MCF 10A (cell line): ENCODE data around the gene FOXO3. TPM values are rescaled to one million over a fixed set of nuclear protein-coding genes. Genes with fewer than 3 reads are reported as not detected.
A peak's percentile ranks its signal among the peaks of the same experiment; 100 is the strongest.

ENCODE experiments used
- BruUV-seq: library from RNA; stranded (reverse); fragments of 400-500 nt; replicated peaks from 2 replicates; lab custom pipeline; 2021; lab: Mats Ljungman, UMichigan
- CTCF ChIA-PET: fragments of 300-600 bp; sonication (Branson Sonifier 250); formaldehyde crosslinking; extraction: SDS; loops from one replicate; lab custom pipeline; 2021; ENCODE audit warnings: antibody characterized with exemption, inconsistent platforms; lab: Yijun Ruan, JAX
- POLR2A ChIA-PET: fragments of 300-600, 350-650 bp; sonication (Branson Sonifier 250); formaldehyde crosslinking; extraction: SDS; loops from one replicate; lab custom pipeline; 2020; ENCODE audit warnings: antibody characterized with exemption, inconsistent platforms; lab: Yijun Ruan, JAX
- DNase-seq: peaks from one replicate; pipeline ENCODE4 v3.0.0-alpha.2; 2018; ENCODE audit not compliant: unreplicated experiment
- H3K27ac Mint-ChIP-seq: one replicate; pipeline ENCODE4 v1.8.0; 2022; ENCODE audit warnings: mild to moderate bottlenecking, low read depth, mixed read lengths; ENCODE audit not compliant: unreplicated experiment
- H3K27me3 Mint-ChIP-seq: one replicate; pipeline ENCODE4 v1.8.0; 2022; ENCODE audit warnings: mixed read lengths; ENCODE audit not compliant: insufficient read depth, unreplicated experiment
- H3K36me3 Mint-ChIP-seq: one replicate; pipeline ENCODE4 v1.8.0; 2022; ENCODE audit warnings: mild to moderate bottlenecking, moderate library complexity, mixed read lengths; ENCODE audit not compliant: insufficient read depth, unreplicated experiment
- H3K4me1 Mint-ChIP-seq: one replicate; pipeline ENCODE4 v1.8.0; 2022; ENCODE audit warnings: mixed read lengths; ENCODE audit not compliant: insufficient read depth, unreplicated experiment
- H3K4me3 Mint-ChIP-seq: one replicate; pipeline ENCODE4 v1.8.0; 2022; ENCODE audit warnings: mild to moderate bottlenecking, moderate library complexity, mixed read lengths; ENCODE audit not compliant: unreplicated experiment
- H3K9me3 Mint-ChIP-seq: one replicate; pipeline ENCODE4 v1.8.0; 2022; ENCODE audit warnings: mixed read lengths; ENCODE audit not compliant: unreplicated experiment
- intact Hi-C: fragments of 100-400 bp; cut with micrococcal nuclease; formaldehyde crosslinking; loops from 2 replicates; pipeline ENCODE4 v1.14.1; 2022
- total RNA-seq: library from RNA; stranded (reverse); gene quantifications from 2 replicates; pipeline ENCODE4 v1.2.3, GENCODE V29; 2022
- TF ChIP-seq, protein P1 (sequence below): fragments of 200-600 bp; IDR thresholded peaks from one replicate; pipeline ENCODE4 v1.8.0; 2022; ENCODE audit warnings: antibody characterized with exemption, mild to moderate bottlenecking; ENCODE audit not compliant: unreplicated experiment

FOXO3 gene
- total RNA-seq, 1 experiment from 2014 or later: 53.0 TPM

DNA sequence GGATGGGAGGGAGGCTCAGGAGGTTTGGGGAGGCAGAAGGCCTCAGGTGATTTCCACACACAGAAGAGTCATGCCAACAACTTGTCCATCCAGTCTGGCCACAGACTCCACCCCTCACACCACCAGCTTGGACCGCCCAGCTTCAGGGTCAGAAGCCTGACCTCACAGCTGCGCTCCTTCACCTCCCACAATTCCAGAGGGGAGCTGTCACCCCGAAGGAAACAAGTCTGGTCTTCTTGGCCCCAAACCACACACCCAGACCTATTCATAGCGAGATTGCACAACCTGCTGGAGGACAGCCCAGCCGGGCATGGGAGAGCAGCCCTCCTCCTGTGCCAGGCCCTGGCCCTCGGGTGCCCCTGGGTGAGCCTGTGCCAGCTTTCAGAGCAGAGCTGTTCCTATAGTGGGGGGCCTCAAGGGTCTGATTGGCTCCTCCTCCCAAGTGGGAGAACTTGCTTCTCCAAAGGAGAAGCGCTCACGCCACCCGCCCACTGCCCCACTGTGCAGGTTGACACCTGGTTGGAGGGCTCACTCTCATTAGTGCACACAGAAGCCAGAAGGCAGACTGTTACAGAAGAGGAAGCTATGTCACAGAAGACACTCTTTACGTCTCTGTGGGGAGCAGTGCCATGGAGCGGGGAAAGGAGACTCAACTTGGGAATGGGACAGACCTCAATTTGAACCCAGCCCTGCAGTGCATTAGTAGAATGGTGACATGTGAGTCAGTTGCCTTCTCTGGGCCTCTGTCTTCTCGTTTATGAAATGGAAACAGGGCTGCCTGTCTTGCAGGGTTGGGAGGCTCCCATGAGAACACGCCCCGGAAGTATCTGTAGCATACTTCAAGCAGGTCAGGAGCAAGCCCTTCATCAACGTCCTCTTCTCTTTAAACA lies 128.8 kb downstream of the FOXO3 start:
- intact Hi-C loops: loop anchor here (1.0 to 2.0 kb wide), 4 partner anchors 93 to 207 kb away; no protein-coding TSS in a partner anchor
- Mint-ChIP-seq H3K4me1 (peaks cover 51% of the 10 kb centered on the region), H3K36me3 (peaks cover 93% of the 10 kb centered on the region), H3K9me3 (no peaks in the 10 kb centered on the region), H3K4me3 (peak overlapping the region; percentile 32), H3K27ac (peak overlapping the region; percentile 73), H3K27me3 (no peaks in the 10 kb centered on the region)
- POLR2A ChIA-PET: interaction anchor here (0.6 to 3.1 kb wide), 23 partner anchors 11 to 405 kb away, joined by 3 to 19 read pairs (median 4); partner anchors contain the start of genes FOXO3 and SESN1
- no TSS peak for BruUV-seq
- TF ChIP-seq, protein P1, sequence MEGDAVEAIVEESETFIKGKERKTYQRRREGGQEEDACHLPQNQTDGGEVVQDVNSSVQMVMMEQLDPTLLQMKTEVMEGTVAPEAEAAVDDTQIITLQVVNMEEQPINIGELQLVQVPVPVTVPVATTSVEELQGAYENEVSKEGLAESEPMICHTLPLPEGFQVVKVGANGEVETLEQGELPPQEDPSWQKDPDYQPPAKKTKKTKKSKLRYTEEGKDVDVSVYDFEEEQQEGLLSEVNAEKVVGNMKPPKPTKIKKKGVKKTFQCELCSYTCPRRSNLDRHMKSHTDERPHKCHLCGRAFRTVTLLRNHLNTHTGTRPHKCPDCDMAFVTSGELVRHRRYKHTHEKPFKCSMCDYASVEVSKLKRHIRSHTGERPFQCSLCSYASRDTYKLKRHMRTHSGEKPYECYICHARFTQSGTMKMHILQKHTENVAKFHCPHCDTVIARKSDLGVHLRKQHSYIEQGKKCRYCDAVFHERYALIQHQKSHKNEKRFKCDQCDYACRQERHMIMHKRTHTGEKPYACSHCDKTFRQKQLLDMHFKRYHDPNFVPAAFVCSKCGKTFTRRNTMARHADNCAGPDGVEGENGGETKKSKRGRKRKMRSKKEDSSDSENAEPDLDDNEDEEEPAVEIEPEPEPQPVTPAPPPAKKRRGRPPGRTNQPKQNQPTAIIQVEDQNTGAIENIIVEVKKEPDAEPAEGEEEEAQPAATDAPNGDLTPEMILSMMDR: no peak
- DNase-seq: peak; percentile 100
- CTCF ChIA-PET: interaction anchor here (0.8 to 1.3 kb wide), 5 partner anchors 15 to 56 kb away, joined by 3 to 6 read pairs (median 4); no protein-coding TSS in a partner anchor

DNA sequence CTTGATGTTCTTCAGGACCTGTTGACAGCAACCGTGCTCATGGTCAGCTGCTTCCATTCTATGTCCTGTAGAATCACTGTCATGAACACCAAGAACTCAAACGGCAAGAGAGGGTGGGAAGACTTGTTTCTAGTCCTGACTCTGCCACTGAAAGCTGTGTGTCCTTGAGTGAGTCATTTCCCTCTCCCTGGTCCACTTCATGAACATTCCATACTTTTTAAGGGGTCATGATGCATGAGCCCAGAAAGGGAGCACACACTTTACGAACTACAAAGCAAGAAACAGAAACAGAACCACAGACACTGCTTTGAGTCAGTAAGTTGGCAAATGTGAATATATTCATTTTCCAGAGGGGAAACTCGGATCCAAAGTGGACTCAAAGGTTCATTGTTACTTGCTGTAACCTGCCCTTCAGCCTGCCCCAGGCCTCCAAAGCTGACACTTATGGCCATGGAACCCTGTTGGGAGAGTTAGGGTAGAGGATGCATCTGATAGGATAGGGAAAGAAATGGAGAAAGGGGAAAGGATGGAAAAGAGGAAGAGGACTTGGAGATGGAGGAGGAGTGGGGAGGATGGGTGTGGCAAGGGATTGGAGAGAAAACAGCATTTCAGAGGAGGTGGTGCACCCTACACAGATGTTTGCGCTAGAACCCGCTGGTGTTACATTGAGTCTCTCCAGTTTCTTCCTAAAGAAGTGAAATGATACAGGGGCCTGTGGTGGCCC lies 129.8 kb downstream of the FOXO3 start:
- DNase-seq: peak; percentile 33
- CTCF ChIA-PET: interaction anchor here (0.6 to 1.3 kb wide), 4 partner anchors 8 to 90 kb away, joined by 3 to 4 read pairs (median 3); no protein-coding TSS in a partner anchor
- H3K27me3 Mint-ChIP-seq: no peaks in the 10 kb centered on the region
- H3K9me3 Mint-ChIP-seq: no peaks in the 10 kb centered on the region
- intact Hi-C loops: no loop called here
- H3K4me1 Mint-ChIP-seq: peaks cover 56% of the 10 kb centered on the region
- BruUV-seq: no TSS peak
- H3K36me3 Mint-ChIP-seq: peaks cover 90% of the 10 kb centered on the region
- H3K27ac Mint-ChIP-seq: peak overlapping the region; percentile 21
- TF ChIP-seq, protein P1: no peak
- no peak overlapping the region for H3K4me3 Mint-ChIP-seq
- POLR2A ChIA-PET: interaction anchor here (0.8 to 3.1 kb wide), 11 partner anchors 19 to 404 kb away, joined by 3 to 19 read pairs (median 4); partner anchors contain the start of genes FOXO3 and SESN1

DNA sequence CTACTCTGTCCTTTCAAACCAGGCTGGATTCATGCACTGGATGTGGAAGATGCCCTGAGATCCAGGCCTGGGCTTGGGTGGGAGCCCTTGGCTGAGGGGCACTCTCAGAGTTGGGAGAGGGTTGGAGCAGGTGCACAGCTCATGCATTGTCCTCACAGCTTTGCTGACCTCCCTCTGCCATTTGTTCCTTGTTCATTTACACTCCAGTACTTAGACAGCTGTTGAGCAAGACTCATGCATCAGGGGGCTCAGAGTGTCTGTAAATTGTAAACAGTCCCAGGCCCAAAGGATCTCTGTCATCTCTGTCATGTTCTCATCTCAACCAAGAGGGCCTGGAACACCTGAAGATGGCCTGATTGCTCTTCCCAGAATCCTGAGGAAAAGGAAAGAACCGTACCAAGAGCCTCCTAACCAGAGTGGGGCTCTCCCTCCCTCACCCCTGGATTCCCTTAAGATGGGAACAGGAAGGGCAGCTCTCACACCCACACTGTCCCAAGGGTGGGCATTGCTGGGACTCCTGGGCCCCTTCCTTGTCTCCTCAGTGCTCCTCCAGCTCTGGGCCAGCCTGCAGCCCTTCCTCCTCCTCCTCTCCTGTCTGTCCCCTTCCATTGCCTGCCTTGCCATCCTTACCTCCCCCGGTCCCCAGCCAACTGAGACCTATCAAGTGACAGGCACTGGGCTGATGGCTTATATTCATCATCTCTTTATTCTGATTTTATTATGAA lies 132.9 kb downstream of the FOXO3 start:
- no peak for DNase-seq
- BruUV-seq: no TSS peak
- peaks cover 35% of the 10 kb centered on the region for H3K4me1 Mint-ChIP-seq

More for the DNA sequence above, 132.9 kb downstream of the FOXO3 start:
- no peaks in the 10 kb centered on the region for H3K9me3 Mint-ChIP-seq
- intact Hi-C loops: no loop called here
- no peak overlapping the region for H3K27ac Mint-ChIP-seq
- ChIA-PET CTCF (no interaction called here), POLR2A (interaction anchor here (0.6 kb wide), 1 partner anchor 9 kb away, joined by 3 read pairs; no protein-coding TSS in a partner anchor)
- TF ChIP-seq, protein P1: no peak
- peaks cover 75% of the 10 kb centered on the region for H3K36me3 Mint-ChIP-seq
- no peak overlapping the region for H3K4me3 Mint-ChIP-seq
- H3K27me3 Mint-ChIP-seq: no peaks in the 10 kb centered on the region
